GM12878 (cell line): Measurements from ENCODE around the gene PLD4. TPM values are rescaled to one million over a fixed set of nuclear protein-coding genes. Genes with fewer than 3 reads are reported as not detected.

Experiments
- ATAC-seq: fragments of 200-7000 bp; cut with Tn5 transposase; 3 replicates; pipeline ENCODE4 v1.9.1; 2020; ENCODE audit warnings: mild to moderate bottlenecking, moderate library complexity
- BruUV-seq: library from RNA; stranded (reverse); fragments of 400-500 nt; replicated peaks from 2 replicates; lab custom pipeline; 2021; lab: Mats Ljungman, UMichigan
- CTCF ChIA-PET: fragments of 300-600 bp; sonication (Branson Sonifier 250); formaldehyde crosslinking; extraction: SDS; loops from one replicate; lab custom pipeline; 2021; ENCODE audit warnings: inconsistent platforms; lab: Yijun Ruan, JAX
- POLR2A ChIA-PET: fragments of 350-600 bp; formaldehyde crosslinking; extraction: SDS; loops from one replicate; lab custom pipeline; 2021; ENCODE audit warnings: inconsistent platforms; lab: Charles Lee
- RAD21 ChIA-PET: fragments of 300-600 bp; sonication (Branson Sonifier 250); formaldehyde crosslinking; loops from one replicate; lab custom pipeline; 2023; ENCODE audit warnings: antibody characterized with exemption; ENCODE audit not compliant: unreplicated experiment; lab: Charles Lee
- SMC1A ChIA-PET: fragments of 300-600 bp; sonication (Branson Sonifier 250); formaldehyde crosslinking; loops from one replicate; lab custom pipeline; 2023; ENCODE audit not compliant: unreplicated experiment, uncharacterized antibody; lab: Charles Lee
- DNase-seq: peaks from one replicate; pipeline ENCODE4 v3.0.0-alpha.2; 2011; ENCODE audit warnings: low read depth, low spot score
- FAIRE-seq: peaks from 3 replicates; lab custom pipeline; 2011; peaks lifted over from hg19 to GRCh38; lab: Jason Lieb, UNC
- H2AFZ ChIP-seq: 2 replicates; pipeline ENCODE4 v1.6.0; 2011; ENCODE audit warnings: low read depth, low read length, control low read depth; ENCODE audit not compliant: control insufficient read depth
- H3K27ac ChIP-seq: 2 replicates; pipeline ENCODE4 v1.5.1; 2011; ENCODE audit warnings: control low read depth; ENCODE audit not compliant: control insufficient read depth, insufficient read depth
- H3K27me3 ChIP-seq, 2 experiments: replicated peaks in 1 of 2; 2 replicates each; pipeline versions ENCODE4 v1.6.0 to v1.6.1; 2011; ENCODE audit warnings: low read length in 1 of 2; ENCODE audit not compliant: control insufficient read depth in 2 of 2, insufficient read depth in 2 of 2
- H3K36me3 ChIP-seq, 2 experiments: 2 replicates each; pipeline ENCODE4 v1.5.1; 2011; ENCODE audit warnings: low read length in 1 of 2; ENCODE audit not compliant: control insufficient read depth in 2 of 2, insufficient read depth in 2 of 2
- H3K4me1 ChIP-seq: 2 replicates; pipeline ENCODE4 v1.6.1; 2011; ENCODE audit warnings: mild to moderate bottlenecking, low read length, moderate library complexity, mixed read lengths; ENCODE audit not compliant: control insufficient read depth, insufficient read depth
- H3K4me2 ChIP-seq: 2 replicates; pipeline ENCODE4 v1.6.0; 2011; ENCODE audit warnings: control low read depth; ENCODE audit not compliant: control insufficient read depth, insufficient read depth
- H3K4me3 ChIP-seq: fragments of 200-600 bp; sonication (generic); 2 replicates; pipeline ENCODE4 v1.5.1; 2016
- H3K79me2 ChIP-seq: 2 replicates; pipeline ENCODE4 v1.6.0; 2011; ENCODE audit warnings: low read length; ENCODE audit not compliant: control insufficient read depth, insufficient read depth
- H3K9ac ChIP-seq: 2 replicates; pipeline ENCODE4 v1.8.0; 2011; ENCODE audit warnings: low read length, control low read depth, mixed read lengths; ENCODE audit not compliant: control insufficient read depth, insufficient read depth
- H3K9me3 ChIP-seq: replicated peaks from 3 replicates; pipeline ENCODE4 v1.5.1; 2011; ENCODE audit warnings: mild to moderate bottlenecking, low read length; ENCODE audit not compliant: control insufficient read depth, insufficient read depth
- H4K20me1 ChIP-seq: 2 replicates; pipeline ENCODE4 v1.6.0; 2011; ENCODE audit not compliant: control insufficient read depth, insufficient read depth
- BCL11A ChIP-seq: IDR thresholded peaks from 2 replicates; pipeline ENCODE4 v1.6.1; 2011; ENCODE audit warnings: low read depth, low read length
- BRCA1 ChIP-seq: IDR thresholded peaks from 2 replicates; pipeline ENCODE4 v1.6.1; 2011; ENCODE audit warnings: low read depth, low read length, improper control_type of control experiment
- HDAC2 ChIP-seq: fragments of 200-600 bp; sonication (generic); IDR thresholded peaks from 2 replicates; pipeline ENCODE4 v1.6.1; 2017
- IRF3 ChIP-seq: fragments of 450-650 bp; IDR thresholded peaks from 2 replicates; pipeline ENCODE4 v1.6.1; 2014; ENCODE audit warnings: mild to moderate bottlenecking
- PRDM15 ChIP-seq: fragments of 450-650 bp; formaldehyde crosslinking; IDR thresholded peaks from 2 replicates; pipeline ENCODE4 v1.4.0; 2020; ENCODE audit warnings: mild to moderate bottlenecking, moderate library complexity
- RELA ChIP-seq: fragments of 450-650 bp; IDR thresholded peaks from 2 replicates; pipeline ENCODE4 v1.8.0; 2014; ENCODE audit warnings: borderline replicate concordance; ENCODE audit not compliant: partially characterized antibody
- RUNX3 ChIP-seq: IDR thresholded peaks from 2 replicates; pipeline ENCODE4 v1.6.1; 2012; ENCODE audit warnings: low read length, inconsistent platforms
- SMAD5 ChIP-seq: IDR thresholded peaks from 2 replicates; pipeline ENCODE4 v1.6.1; 2016; ENCODE audit warnings: antibody characterized with exemption, low read depth
- STAT1 ChIP-seq: fragments of 450-650 bp; conservative IDR thresholded peaks from 2 replicates; pipeline ENCODE4 v1.6.1; 2014; ENCODE audit warnings: antibody characterized with exemption, mild to moderate bottlenecking
- WRNIP1 ChIP-seq: IDR thresholded peaks from 2 replicates; pipeline ENCODE4 v1.6.1; 2011; ENCODE audit warnings: low read depth, low read length, improper control_type of control experiment, borderline replicate concordance
- ZZZ3 ChIP-seq: IDR thresholded peaks from 2 replicates; pipeline ENCODE4 v1.6.1; 2011; ENCODE audit warnings: low read depth; ENCODE audit not compliant: control insufficient read depth, insufficient read length
- WGBS: methylation state at CpG from one replicate; pipeline ENCODE4 v1.1.6; 2016; ENCODE audit warnings: low lambda C conversion rate; ENCODE audit not compliant: insufficient replicate concordance, insufficient coverage; ENCODE audit errors: missing lambda C conversion rate; 5-methylcytosine and 5-hydroxymethylcytosine counted together
- in situ Hi-C: fragments of 300-500 bp; cut with MboI; formaldehyde crosslinking; loops from 9 replicates; pipeline ENCODE4 v1.14.3; 2018; ENCODE audit warnings: mixed read lengths
- intact Hi-C: fragments of 100-400 bp; cut with micrococcal nuclease; formaldehyde crosslinking; loops from one replicate; pipeline ENCODE4 v1.14.2; 2022; ENCODE audit not compliant: unreplicated experiment
- polyA plus RNA-seq, 11 experiments: library from polyadenylated mRNA; depleted of rRNA in 4 of 11; unstranded in 6 of 11; stranded (reverse) in 5 of 11; fragments of >200 nt; fragmentation: Nextera tagmentation in 4 of 11; fragmentation: Illumina TruSeq in 1 of 11; extraction: Ambion mirVana in 4 of 11; extraction: Trizol in 1 of 11; gene quantifications; 1 replicate in 1 of 11; 2 replicates in 10 of 11; pipeline versions ENCODE4 v1.2.1 to v1.2.3, GENCODE V29; 2011 to 2016; ENCODE audit warnings: inconsistent platforms in 2 of 11, missing spikeins in 2 of 11, low read depth in 1 of 11
- total RNA-seq, 4 experiments: library from RNA; depleted of rRNA in 3 of 4; stranded (reverse); fragments of >200 nt in 3 of 4; fragmentation: Illumina TruSeq in 1 of 4; extraction: Trizol in 1 of 4; gene quantifications; 2 replicates each; pipeline versions ENCODE4 v1.2.1 to v1.2.3, GENCODE V29; 2013 to 2021

Gene PLD4
- total and polyA plus RNA-seq, 10 of the 15 experiments (the other 5 are each of a cell fraction or from before 2014, with no cell fraction given) = 0.20 to 57.7 (median 9.9) TPM

DNA sequence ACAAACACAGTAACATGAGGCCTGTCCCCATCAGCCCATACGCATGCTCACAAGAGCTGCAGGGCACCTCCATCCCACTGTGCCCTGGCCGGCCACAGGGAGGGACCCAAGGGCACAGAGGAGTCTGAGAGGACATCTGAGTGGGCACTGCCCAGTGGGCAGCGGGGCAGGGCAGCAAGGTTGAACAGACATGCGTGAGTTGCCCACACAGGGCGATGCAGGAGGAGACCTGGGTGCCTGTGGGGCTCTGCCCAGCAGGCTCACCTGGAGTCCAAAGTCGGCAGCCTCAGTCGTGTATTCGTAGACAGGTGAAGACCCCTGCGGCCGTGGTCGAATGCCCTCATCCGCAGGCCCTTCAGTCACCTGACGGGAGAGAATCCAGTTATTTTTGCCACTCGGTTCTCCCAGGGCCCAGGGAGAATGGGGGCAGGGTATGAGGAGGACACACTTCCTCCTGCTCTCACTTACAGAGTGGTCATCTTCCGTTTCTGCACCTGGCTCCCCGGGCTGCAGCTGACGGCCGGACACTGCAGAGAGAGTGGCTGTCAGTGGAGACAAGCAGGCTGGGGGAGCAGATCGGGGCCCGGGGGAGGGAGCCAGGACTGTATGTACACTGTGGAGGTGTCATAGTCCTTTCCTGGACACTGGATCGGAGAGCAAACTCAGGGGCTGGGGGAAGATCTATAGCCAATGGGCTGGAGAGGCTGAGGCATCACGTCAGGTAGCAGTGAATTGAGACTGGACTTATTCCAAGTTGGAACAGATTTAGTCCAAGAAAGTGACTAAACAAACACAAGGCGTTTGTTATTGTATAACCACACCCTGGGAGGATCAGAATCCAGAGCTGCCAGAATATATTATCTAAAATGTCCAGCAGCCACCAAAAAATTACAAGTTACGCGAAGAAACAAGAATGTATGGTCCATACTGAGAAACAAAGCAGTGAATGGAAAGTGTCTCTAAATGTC is 32.8 kb downstream of the PLD4 start:
- Histone ChIP-seq H3K27ac (no peak overlapping the region), H3K4me3 (no peak overlapping the region), H3K36me3 (no peaks in the 10 kb centered on the region), H3K27me3 (peaks cover 0 to 2% of the 10 kb centered on the region in 2 experiments; a peak in 3 of 4 replicates), H3K9ac (no peak overlapping the region), H3K4me2 (no peak overlapping the region), H3K4me1 (no peaks in the 10 kb centered on the region), H2AFZ (no peak overlapping the region), H3K79me2 (no peaks in the 10 kb centered on the region), H3K9me3 (no peaks in the 10 kb centered on the region), H4K20me1 (no peaks in the 10 kb centered on the region)
- no peak for DNase-seq
- ChIA-PET CTCF (no interaction called here), POLR2A (no interaction called here), RAD21 (no interaction called here), SMC1A (no interaction called here)
- in situ Hi-C loops = no loop called here
- FAIRE-seq = no peak
- no peak for TF ChIP-seq IRF3
- TF ChIP-seq WRNIP1 = no peak
- no peak for TF ChIP-seq RUNX3
- no peak for TF ChIP-seq BCL11A
- ATAC-seq = no peak
- 43% methylated on average over 24 of the region's 25 CpGs for WGBS
- intact Hi-C loops = no loop called here
- no TSS peak for BruUV-seq

GRCh38 chr14:104964546-104964945 is 39.9 kb downstream of the PLD4 start:
- no TSS peak for BruUV-seq
- no peak for TF ChIP-seq HDAC2
- no peak for TF ChIP-seq SMAD5
- TF ChIP-seq RELA = no peak
- TF ChIP-seq STAT1 = no peak
- TF ChIP-seq BRCA1 = no peak
- no peak for TF ChIP-seq PRDM15 (CRISPR knock-in tag)
- no peak for TF ChIP-seq ZZZ3

More at GRCh38 chr14:104964546-104964945, 39.9 kb downstream of the PLD4 start:
- in situ Hi-C loops = no loop called here
- intact Hi-C loops = no loop called here
- ATAC-seq (no peak), DNase-seq (no peak), FAIRE-seq (no peak)
- CTCF ChIA-PET = interaction anchor here (1.1 to 1.4 kb wide), 2 partner anchors 66 to 82 kb away, joined by 3 read pairs; no protein-coding TSS in a partner anchor
- SMC1A ChIA-PET = no interaction called here
- peaks cover 3 to 7% of the 10 kb centered on the region in 2 experiments for H3K27me3 ChIP-seq
- H3K4me3 ChIP-seq = no peak overlapping the region
- POLR2A ChIA-PET = no interaction called here
- H4K20me1 ChIP-seq = no peaks in the 10 kb centered on the region
- no peak overlapping the region for H3K9ac ChIP-seq
- no peak overlapping the region for H3K4me2 ChIP-seq
- no peaks in the 10 kb centered on the region for H3K4me1 ChIP-seq
- H3K36me3 ChIP-seq = no peaks in the 10 kb centered on the region
- no peaks in the 10 kb centered on the region for H3K9me3 ChIP-seq
- RAD21 ChIA-PET = no interaction called here
- H2AFZ ChIP-seq = no peak overlapping the region
- no peaks in the 10 kb centered on the region for H3K79me2 ChIP-seq
- WGBS = 44% methylated on average over 7 of the region's 7 CpGs
- H3K27ac ChIP-seq = no peak overlapping the region
